OCI-LY1 (cell line): ENCODE measurements around the gene FGF10.

Source experiments
- H2AFZ ChIP-seq: fragments of 200-600 bp; sonication (generic), shearing (Covaris generic); 2 replicates; pipeline ENCODE4 v1.6.0; 2014; ENCODE audit warnings: antibody characterized with exemption, mild to moderate bottlenecking, low read length
- H3F3A ChIP-seq: fragments of 200-600 bp; sonication (generic), shearing (Covaris generic); 2 replicates; pipeline ENCODE4 v1.6.0; 2014; ENCODE audit warnings: mild to moderate bottlenecking, antibody characterized with exemption, low read length, moderate library complexity; ENCODE audit not compliant: insufficient read depth
- H3K27ac ChIP-seq: fragments of 200-600 bp; sonication (generic); 2 replicates; pipeline ENCODE4 v1.5.1; 2014; ENCODE audit warnings: low read length, mixed run types, mild to moderate bottlenecking, low read depth; ENCODE audit not compliant: poor library complexity, severe bottlenecking
- H3K27me3 ChIP-seq: fragments of 200-600 bp; sonication (generic); 2 replicates; pipeline ENCODE4 v1.6.0; 2014; ENCODE audit warnings: antibody characterized with exemption, mild to moderate bottlenecking, low read length, moderate library complexity; ENCODE audit not compliant: insufficient read depth
- H3K36me3 ChIP-seq: fragments of 200-600 bp; sonication (generic); 2 replicates; pipeline ENCODE4 v1.6.1; 2014; ENCODE audit warnings: mild to moderate bottlenecking, antibody characterized with exemption, low read length, moderate library complexity, mixed read lengths; ENCODE audit not compliant: insufficient read depth
- H3K4me1 ChIP-seq: fragments of 200-600 bp; sonication (generic); 2 replicates; pipeline ENCODE4 v1.5.1; 2014; ENCODE audit warnings: mild to moderate bottlenecking, low read length, moderate library complexity; ENCODE audit not compliant: insufficient read depth, severe bottlenecking
- H3K4me2 ChIP-seq: fragments of 200-600 bp; sonication (generic), shearing (Covaris generic); 2 replicates; pipeline ENCODE4 v1.6.1; 2014; ENCODE audit warnings: low read length
- H3K4me3 ChIP-seq: fragments of 200-600 bp; sonication (generic); 2 replicates; pipeline ENCODE4 v1.5.1; 2014; ENCODE audit warnings: low read length, low read depth, mild to moderate bottlenecking, mixed read lengths; ENCODE audit not compliant: poor library complexity, severe bottlenecking
- H3K79me2 ChIP-seq: fragments of 200-600 bp; shearing (Covaris generic); 2 replicates; pipeline ENCODE4 v1.6.1; 2016; ENCODE audit warnings: mixed run types, low read length, mixed read lengths; ENCODE audit not compliant: insufficient read depth
- H3K9ac ChIP-seq: fragments of 200-600 bp; sonication (generic), shearing (Covaris generic); 2 replicates; pipeline ENCODE4 v1.6.1; 2014; ENCODE audit warnings: mild to moderate bottlenecking, low read length, mixed read lengths
- H3K9me2 ChIP-seq: fragments of 200-600 bp; sonication (generic), shearing (Covaris generic); 2 replicates; pipeline ENCODE4 v1.6.1; 2014; ENCODE audit warnings: low read depth, mild to moderate bottlenecking, low read length, mixed read lengths
- H3K9me3 ChIP-seq: fragments of 200-600 bp; shearing (Covaris generic); 2 replicates; pipeline ENCODE4 v1.6.1; 2014; ENCODE audit warnings: low read length, mixed read lengths
- H4K20me1 ChIP-seq: fragments of 200-600 bp; sonication (generic), shearing (Covaris generic); 2 replicates; pipeline ENCODE4 v1.6.0; 2016; ENCODE audit warnings: mild to moderate bottlenecking, low read length; ENCODE audit not compliant: insufficient read depth
- EZH2 ChIP-seq: fragments of 200-600 bp; sonication (generic), shearing (Covaris generic); IDR thresholded peaks from 2 replicates; pipeline ENCODE4 v1.8.0; 2017; ENCODE audit warnings: borderline replicate concordance, mixed run types, mild to moderate bottlenecking, antibody characterized with exemption, low read length, moderate library complexity, mixed read lengths
- TF ChIP-seq, protein P1 (sequence below): fragments of 200-600 bp; sonication (generic), shearing (Covaris generic); IDR thresholded peaks from 2 replicates; pipeline ENCODE4 v1.5.1; 2017; ENCODE audit warnings: mild to moderate bottlenecking, antibody characterized with exemption, low read length, moderate library complexity, mixed read lengths

The FGF10 gene

GRCh38 chr5:44257653-44258365 lies 131.4 kb downstream of the FGF10 start:
- no peaks in the 10 kb centered on the region for H3K79me2 ChIP-seq
- TF ChIP-seq, protein P1, sequence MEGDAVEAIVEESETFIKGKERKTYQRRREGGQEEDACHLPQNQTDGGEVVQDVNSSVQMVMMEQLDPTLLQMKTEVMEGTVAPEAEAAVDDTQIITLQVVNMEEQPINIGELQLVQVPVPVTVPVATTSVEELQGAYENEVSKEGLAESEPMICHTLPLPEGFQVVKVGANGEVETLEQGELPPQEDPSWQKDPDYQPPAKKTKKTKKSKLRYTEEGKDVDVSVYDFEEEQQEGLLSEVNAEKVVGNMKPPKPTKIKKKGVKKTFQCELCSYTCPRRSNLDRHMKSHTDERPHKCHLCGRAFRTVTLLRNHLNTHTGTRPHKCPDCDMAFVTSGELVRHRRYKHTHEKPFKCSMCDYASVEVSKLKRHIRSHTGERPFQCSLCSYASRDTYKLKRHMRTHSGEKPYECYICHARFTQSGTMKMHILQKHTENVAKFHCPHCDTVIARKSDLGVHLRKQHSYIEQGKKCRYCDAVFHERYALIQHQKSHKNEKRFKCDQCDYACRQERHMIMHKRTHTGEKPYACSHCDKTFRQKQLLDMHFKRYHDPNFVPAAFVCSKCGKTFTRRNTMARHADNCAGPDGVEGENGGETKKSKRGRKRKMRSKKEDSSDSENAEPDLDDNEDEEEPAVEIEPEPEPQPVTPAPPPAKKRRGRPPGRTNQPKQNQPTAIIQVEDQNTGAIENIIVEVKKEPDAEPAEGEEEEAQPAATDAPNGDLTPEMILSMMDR: no peak
- no peak for TF ChIP-seq EZH2
- H4K20me1 ChIP-seq: no peaks in the 10 kb centered on the region
- H3K4me3 ChIP-seq: no peak overlapping the region
- no peaks in the 10 kb centered on the region for H3K4me1 ChIP-seq
- H3F3A ChIP-seq: no peaks in the 10 kb centered on the region
- H3K4me2 ChIP-seq: no peak overlapping the region
- no peak overlapping the region for H3K9ac ChIP-seq
- H3K27me3 ChIP-seq: no peaks in the 10 kb centered on the region
- no peak overlapping the region for H3K27ac ChIP-seq
- H3K9me3 ChIP-seq: no peaks in the 10 kb centered on the region
- H3K36me3 ChIP-seq: no peaks in the 10 kb centered on the region
- no peaks in the 10 kb centered on the region for H3K9me2 ChIP-seq
- no peak overlapping the region for H2AFZ ChIP-seq

- no peak overlapping the region for H2AFZ ChIP-seq
- H3K9me3 ChIP-seq: no peaks in the 10 kb centered on the region
- no peak overlapping the region for H3K27ac ChIP-seq
- no peaks in the 10 kb centered on the region for H4K20me1 ChIP-seq
- no peaks in the 10 kb centered on the region for H3K27me3 ChIP-seq
- no peak overlapping the region for H3K9ac ChIP-seq
- no peak for TF ChIP-seq EZH2
- TF ChIP-seq, protein P1: no peak
- H3K79me2 ChIP-seq: no peaks in the 10 kb centered on the region
- no peak overlapping the region for H3K4me3 ChIP-seq
- no peaks in the 10 kb centered on the region for H3K36me3 ChIP-seq
- H3K4me1 ChIP-seq: no peaks in the 10 kb centered on the region
- no peaks in the 10 kb centered on the region for H3K9me2 ChIP-seq
- no peaks in the 10 kb centered on the region for H3F3A ChIP-seq
- no peak overlapping the region for H3K4me2 ChIP-seq
These were observed 132.0 kb downstream of the FGF10 start for GRCh38 chr5:44257221-44257620.
